ENCODE data around the gene EFCAB8.

- TF ChIP-seq CTCF (IDR thresholded peaks at IDR 0.05; ENCODE audit: insufficient read depth, low read depth, low read length), result no peak
- TF ChIP-seq EZH2 (IDR thresholded peaks at IDR 0.05; ENCODE audit: insufficient read depth, low read length), result no peak
Measured at GRCh38 chr20:32997431-32997830, 138.7 kb downstream of the EFCAB8 start.

Data from astrocyte (in vitro differentiated cells and primary cell).